Astrocyte of the cerebellum (primary cell): Measurements from ENCODE around the gene NRAS.

Experiments used
- DNase-seq: peaks from one replicate; pipeline ENCODE4 v3.0.0-alpha.2; 2011; ENCODE audit warnings: low read depth
- H3K4me3 ChIP-seq: 2 replicates; pipeline ENCODE4 v1.5.1; 2011; ENCODE audit warnings: mild to moderate bottlenecking, low read depth, low read length, moderate library complexity
- CTCF ChIP-seq: IDR thresholded peaks from 2 replicates; pipeline ENCODE4 v1.5.1; 2012; ENCODE audit warnings: low read length, low read depth, moderate library complexity, mild to moderate bottlenecking; ENCODE audit errors: missing control alignments
- in situ Hi-C: cut with HindIII; loops from 2 replicates; pipeline ENCODE4 v1.10.0; 2017; ENCODE audit warnings: low sequenced_read_pairs

The NRAS gene

DNA sequence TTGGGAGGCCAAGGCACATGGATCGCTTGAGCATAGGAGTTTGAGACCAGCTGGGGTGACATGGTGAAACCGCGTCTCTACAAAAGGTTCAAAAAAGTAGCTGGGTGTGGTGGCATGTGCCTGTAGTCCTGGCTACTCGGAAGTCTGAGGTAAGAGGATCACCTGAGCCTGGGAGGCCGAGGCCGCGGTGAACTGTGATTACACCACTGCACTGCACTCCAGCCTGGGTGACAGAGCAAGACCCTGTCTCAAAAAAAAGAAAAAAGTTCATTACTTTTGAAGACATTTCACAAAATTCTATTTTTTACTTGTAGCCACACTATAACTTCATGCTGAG, 44.7 kb downstream of the NRAS start:
- no peak for DNase-seq
- no peak overlapping the region for H3K4me3 ChIP-seq
- in situ Hi-C loops = no loop called here
- TF ChIP-seq CTCF = no peak

DNA sequence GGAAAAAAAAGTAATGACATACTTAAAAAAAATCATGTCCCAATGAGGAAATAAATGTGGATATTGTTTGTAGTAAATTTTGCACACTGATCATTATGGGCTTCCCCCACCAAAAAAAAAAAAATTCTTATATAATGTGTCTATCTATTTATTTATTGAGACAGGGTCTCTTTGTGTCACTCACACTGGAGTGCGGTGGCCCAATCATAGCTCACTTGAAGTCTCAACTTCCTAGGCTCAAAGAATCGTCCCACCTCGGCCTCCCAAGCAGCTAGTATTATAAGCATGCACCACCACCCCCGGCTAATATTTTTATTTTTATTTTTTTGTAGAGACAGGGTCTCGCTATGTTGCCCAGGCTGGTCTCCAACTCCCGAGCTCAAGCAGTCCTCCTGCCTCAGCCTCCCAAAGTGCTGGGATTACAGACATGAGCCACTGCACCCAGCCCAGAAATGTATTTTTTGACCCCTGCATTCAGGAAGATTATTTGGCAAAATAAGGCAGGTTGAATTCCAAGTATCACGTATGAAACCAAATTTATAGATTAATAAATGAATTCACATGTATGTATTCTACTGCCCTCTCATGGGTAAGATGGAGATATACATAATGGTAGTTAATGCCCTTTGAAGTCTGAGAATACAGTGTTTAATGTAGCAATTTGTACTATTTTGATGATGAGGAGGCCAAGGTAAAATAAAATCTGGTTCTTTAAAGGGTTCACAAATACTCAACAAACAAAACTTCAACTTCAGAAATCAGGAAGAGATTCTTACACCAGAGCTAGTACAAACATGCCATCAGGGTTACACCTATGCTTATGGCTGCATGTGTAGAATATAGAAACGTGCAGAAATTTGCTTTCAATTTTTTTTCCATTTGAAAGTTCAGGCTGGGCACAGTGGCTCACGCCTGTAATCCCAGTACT, 45.3 kb downstream of the NRAS start:
- no peak for DNase-seq
- no peak overlapping the region for H3K4me3 ChIP-seq
- no peak for TF ChIP-seq CTCF
- in situ Hi-C loops = no loop called here

- peak overlapping the region; percentile 67 for H3K4me3 ChIP-seq
- in situ Hi-C loops = no loop called here
- no peak for TF ChIP-seq CTCF
- peak; percentile 49 for DNase-seq
Measured at GRCh38 chr1:114670083-114671010, 46.2 kb downstream of the NRAS start.

DNA sequence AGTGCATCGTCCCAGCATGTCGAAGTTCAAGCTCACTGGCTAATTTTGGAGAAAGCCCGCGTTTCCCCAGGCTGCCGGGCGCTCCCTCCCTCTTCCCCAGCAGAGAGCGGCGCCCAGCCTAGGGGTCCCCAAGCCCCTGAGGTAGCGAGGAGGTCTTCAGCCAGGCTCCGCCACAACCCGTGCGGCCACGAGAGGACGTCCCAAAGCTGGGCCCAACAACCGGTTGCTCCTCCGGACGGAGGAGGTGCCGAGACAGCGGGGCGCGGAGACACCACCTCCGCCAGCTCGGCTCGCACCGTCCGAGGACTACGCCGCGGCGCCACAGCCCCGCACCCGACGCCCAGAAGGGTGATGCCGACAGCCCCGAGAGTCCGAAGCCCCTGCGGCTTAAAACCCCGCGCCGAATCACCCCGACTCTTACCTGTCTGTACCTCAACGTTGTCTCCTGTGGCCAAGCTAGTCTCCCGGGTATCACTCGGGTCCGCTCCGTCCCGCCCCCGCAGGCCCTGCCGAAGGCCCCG, 46.9 kb downstream of the NRAS start, which contains the start of gene DENND2C:
DENND2C (minus strand) TSS at position 488 of the 521 bp plus-strand sequence. CDS start 44,065 bp downstream, outside the sequence.
- no peak for TF ChIP-seq CTCF
- no peak for DNase-seq
- in situ Hi-C loops = loop anchor here (10.0 kb wide), 1 partner anchor 65 kb away; no protein-coding TSS in a partner anchor
- peak within 1 kb of the TSS; percentile 67 for H3K4me3 ChIP-seq

GRCh38 chr1:114668784-114669561, 47.6 kb downstream of the NRAS start:
- no peak for TF ChIP-seq CTCF
- H3K4me3 ChIP-seq = peak overlapping the region; percentile 67
- no peak for DNase-seq
- in situ Hi-C loops = loop anchor here (10.0 kb wide), 1 partner anchor 64 kb away; no protein-coding TSS in a partner anchor
